Transverse colon (tissue), 4 donors: ENCODE results near the gene DGCR2. TPM values are rescaled to one million over a fixed set of nuclear protein-coding genes. Genes with fewer than 3 reads are reported as not detected.
A peak's percentile ranks its signal among the peaks of the same experiment; 100 is the strongest.

Experiments used
- DNase-seq: peaks from one replicate; pipeline ENCODE4 v3.0.0-alpha.2; 2019
- H3K27ac ChIP-seq, 4 donors: fragments of 200-600 bp; sonication (generic); 2 replicates each; pipeline ENCODE4 v1.5.1; 2016 to 2018; ENCODE audit warnings: inconsistent platforms in 4 of 4
- H3K27me3 ChIP-seq: fragments of 200-600 bp; sonication (generic); 2 replicates; pipeline ENCODE4 v1.5.1; 2017; ENCODE audit warnings: inconsistent platforms
- H3K36me3 ChIP-seq, 4 donors: fragments of 200-600 bp; sonication (generic); 2 replicates each; pipeline ENCODE4 v1.5.1; 2017 to 2019; ENCODE audit warnings: inconsistent platforms in 4 of 4
- H3K4me1 ChIP-seq, 4 donors: fragments of 200-600 bp; sonication (generic); 2 replicates each; pipeline ENCODE4 v1.5.1; 2017 to 2020; ENCODE audit warnings: inconsistent platforms in 4 of 4
- H3K4me3 ChIP-seq, 4 donors: fragments of 200-600 bp; sonication (generic); 1 replicate in 1 of 4; 2 replicates in 3 of 4; pipeline versions ENCODE4 v1.5.1 to v1.6.1; 2017 to 2019; ENCODE audit warnings: inconsistent platforms in 4 of 4
- H3K9me3 ChIP-seq, 2 donors: fragments of 200-600 bp; sonication (generic); 2 replicates each; pipeline ENCODE4 v1.5.1; 2017 to 2019; ENCODE audit warnings: inconsistent platforms in 2 of 2
- CTCF ChIP-seq, 5 experiments: fragments of 200-600 bp in 3 of 5; fragments of 450-650 bp in 2 of 5; sonication (generic) in 3 of 5; IDR thresholded peaks; 1 replicate in 2 of 5; 2 replicates in 3 of 5; pipeline ENCODE4 v1.5.1; 2016 to 2017; ENCODE audit warnings: antibody characterized with exemption in 5 of 5, inconsistent platforms in 3 of 5, mild to moderate bottlenecking in 2 of 5, moderate library complexity in 1 of 5
- EP300 ChIP-seq: sonication (generic); formaldehyde crosslinking; IDR thresholded peaks from one replicate; pipeline ENCODE4 v1.6.1; 2017; ENCODE audit warnings: antibody characterized with exemption, low read depth
- POLR2A ChIP-seq: fragments of 450-650 bp; IDR thresholded peaks from one replicate; pipeline ENCODE4 v1.6.1; 2016; ENCODE audit warnings: antibody characterized with exemption, mild to moderate bottlenecking, moderate library complexity
- POLR2AphosphoS5 ChIP-seq, 3 donors: sonication (generic); formaldehyde crosslinking; IDR thresholded peaks; one replicate each; pipeline ENCODE4 v1.6.1; 2016; ENCODE audit warnings: antibody characterized with exemption in 3 of 3
- WGBS, 2 donors: methylation state at CpG; one replicate each; pipeline ENCODE4 v1.1.5; 2018; ENCODE audit warnings: low coverage in 1 of 2; 5-methylcytosine and 5-hydroxymethylcytosine counted together
- in situ Hi-C, 4 donors: fragments of 200-750 bp; cut with MboI; loops; one replicate each; pipeline versions ENCODE4 v1.15.0 to v1.15.1; 2017; ENCODE audit warnings: low sequenced_read_pairs in 3 of 4, low pct_ligation_motif_present in 1 of 4, low pct_unique_long_range_greater_than_20kb in 1 of 4
- intact Hi-C: fragments of 100-400 bp; cut with DNase I; formaldehyde crosslinking; loops from one replicate; pipeline ENCODE4 v1.15.1; 2023; ENCODE audit warnings: low total_unique reads
- total RNA-seq, 4 donors: library from RNA; depleted of rRNA; stranded (reverse); fragments of >200 nt; gene quantifications; one replicate each; pipeline ENCODE4 v1.1.0, GENCODE V29; 2016

Gene DGCR2
- total RNA-seq, 4 donors from 2014 or later: 71.6 to 106 (median 94.3) TPM

GRCh38 chr22:19103880-19104821 lies 18.1 kb downstream of the DGCR2 start:
- no peaks in the 10 kb centered on the region for H3K27me3 ChIP-seq
- intact Hi-C loops (no loop called here), in situ Hi-C loops (no loop called here)
- no peak overlapping the region for H3K4me3 ChIP-seq
- no peak for TF ChIP-seq EP300
- TF ChIP-seq POLR2AphosphoS5 (IDR thresholded peaks at IDR 0.05): no peak
- TF ChIP-seq CTCF (IDR thresholded peaks at IDR 0.05): no peak
- no peak for TF ChIP-seq POLR2A
- WGBS, 2 donors: 60 to 61% methylated on average over 2 to 5 of the region's 5 CpGs
- no peaks in the 10 kb centered on the region for H3K36me3 ChIP-seq
- H3K9me3 ChIP-seq: no peaks in the 10 kb centered on the region
- H3K4me1 ChIP-seq: peaks cover 6 to 43% (median 12%) of the 10 kb centered on the region in 4 donors
- H3K27ac ChIP-seq: peak overlapping the region in 1 of 4 donors; percentile 16
- no peak for DNase-seq

DNA sequence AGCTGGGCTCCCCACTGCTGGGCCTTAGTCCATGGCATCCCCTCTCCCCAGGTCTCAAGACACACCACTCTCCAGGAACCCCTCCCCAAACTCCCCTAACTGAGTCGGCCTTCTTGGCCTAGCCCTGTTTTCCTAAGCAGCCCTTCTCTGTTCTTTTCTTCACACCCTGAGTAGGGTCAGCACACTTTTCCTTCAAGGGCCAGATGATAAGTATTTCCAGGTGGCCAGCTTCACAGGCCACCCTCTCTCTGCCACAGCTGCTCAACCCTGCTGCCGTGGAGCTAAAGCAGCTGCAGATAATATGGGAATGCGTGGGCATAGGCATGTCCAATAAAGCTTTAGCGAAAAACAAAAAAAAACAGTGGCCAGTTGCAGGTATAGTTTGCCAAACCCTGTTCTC lies 24.1 kb downstream of the DGCR2 start:
- no peak for DNase-seq
- in situ Hi-C loops (no loop called here), intact Hi-C loops (no loop called here)
- TF ChIP-seq CTCF (IDR thresholded peaks at IDR 0.05) (no peak), POLR2A (no peak), EP300 (no peak), POLR2AphosphoS5 (IDR thresholded peaks at IDR 0.05) (no peak)
- no peaks in the 10 kb centered on the region for H3K9me3 ChIP-seq
- WGBS, 2 donors: 75 to 76% methylated on average over 1 to 4 of the region's 4 CpGs
- H3K36me3 ChIP-seq: no peaks in the 10 kb centered on the region
- no peak overlapping the region for H3K4me3 ChIP-seq
- no peak overlapping the region for H3K27ac ChIP-seq
- no peaks in the 10 kb centered on the region for H3K4me1 ChIP-seq
- H3K27me3 ChIP-seq: no peaks in the 10 kb centered on the region

DNA sequence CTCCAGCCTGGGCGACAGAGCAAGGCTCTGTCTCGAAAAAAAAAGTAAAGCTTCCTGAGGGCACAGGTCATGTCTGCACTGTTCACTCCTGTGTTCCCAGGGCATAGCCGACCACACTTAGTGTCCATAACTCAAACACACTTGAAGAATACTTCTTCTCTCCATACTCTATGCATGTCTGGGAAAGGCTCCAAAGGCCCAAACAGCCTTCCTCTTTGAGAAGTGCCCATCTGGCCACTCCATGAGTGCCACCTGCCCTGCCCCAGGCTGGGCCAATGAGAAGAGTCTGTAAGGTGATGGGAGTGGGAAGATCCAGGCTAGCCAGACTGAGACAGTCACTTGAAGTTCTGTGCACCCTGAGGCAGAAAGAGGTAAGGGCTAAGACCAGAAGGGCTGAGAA lies 24.7 kb downstream of the DGCR2 start:
- H3K4me1 ChIP-seq: no peaks in the 10 kb centered on the region
- no peak overlapping the region for H3K27ac ChIP-seq
- H3K27me3 ChIP-seq: no peaks in the 10 kb centered on the region
- TF ChIP-seq CTCF (IDR thresholded peaks at IDR 0.05) (no peak), EP300 (no peak), POLR2A (no peak)
- WGBS, 2 donors: 93% methylated on average over 3 of the region's 3 CpGs; no CpG with 5 or more reads in 1 of the 2 donors
- no peaks in the 10 kb centered on the region for H3K36me3 ChIP-seq
- in situ Hi-C loops: no loop called here
- H3K4me3 ChIP-seq: no peak overlapping the region
- intact Hi-C loops: no loop called here
- no peaks in the 10 kb centered on the region for H3K9me3 ChIP-seq
- no peak for DNase-seq

- intact Hi-C loops: no loop called here
- Histone ChIP-seq H3K27me3 (no peaks in the 10 kb centered on the region), H3K9me3 (no peaks in the 10 kb centered on the region), H3K4me1 (no peaks in the 10 kb centered on the region), H3K4me3 (no peak overlapping the region), H3K36me3 (no peaks in the 10 kb centered on the region), H3K27ac (no peak overlapping the region)
- in situ Hi-C loops: no loop called here
- TF ChIP-seq POLR2AphosphoS5 (IDR thresholded peaks at IDR 0.05) (no peak), POLR2A (no peak), EP300 (no peak), CTCF (IDR thresholded peaks at IDR 0.05) (no peak)
- DNase-seq: no peak
- WGBS, 2 donors: 87 to 100% methylated on average over 1 of the region's 1 CpG
These were observed 25.7 kb downstream of the DGCR2 start for GRCh38 chr22:19096555-19096954.
